ENCODE data around the gene NRG4.

GRCh38 chr15:76024021-76024768, 12.0 kb upstream of the NRG4 start:
- TF ChIP-seq CTCF (IDR thresholded peaks at IDR 0.05) = no peak
- TF ChIP-seq SMAD3 (CRISPR knock-in tag; IDR thresholded peaks at IDR 0.05; ENCODE audit: borderline replicate concordance) = no peak
- no peak for TF ChIP-seq ZBTB21 (CRISPR knock-in tag; IDR thresholded peaks at IDR 0.05; ENCODE audit: borderline replicate concordance)
- no peak for TF ChIP-seq ZNF512 (CRISPR knock-in tag; IDR thresholded peaks at IDR 0.05; ENCODE audit: borderline replicate concordance)
- no peak for TF ChIP-seq PREB (CRISPR knock-in tag; IDR thresholded peaks at IDR 0.05; ENCODE audit: borderline replicate concordance)
